ENCODE measurements around the gene KIF3A. TPM values are rescaled to one million over a fixed set of nuclear protein-coding genes. Genes with fewer than 3 reads are reported as not detected.
"Not testable (repeated sequence)": the region's sequence is repeated elsewhere in the genome, so short reads cannot be mapped to it uniquely, and the experiment has no call there.

Gene KIF3A
- total and polyA plus RNA-seq, 7 donors = 1.2 to 19.9 (median 7.1) TPM

DNA sequence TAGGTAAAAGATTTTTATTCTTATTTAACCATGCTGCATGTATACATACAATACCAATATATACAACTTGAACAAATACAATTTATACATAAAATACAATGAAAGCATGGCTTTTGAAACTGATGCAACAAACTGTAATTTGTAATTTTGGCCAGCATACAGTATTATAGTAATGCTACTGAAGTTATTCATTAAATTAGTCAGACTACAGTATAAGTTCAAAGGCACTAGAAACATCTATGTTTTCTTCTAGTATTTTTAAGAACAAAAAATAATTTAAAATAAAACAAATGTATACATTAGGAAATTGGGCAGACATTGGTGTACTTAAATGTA is 44.7 kb downstream of the KIF3A start:
- H3K36me3 ChIP-seq = peaks cover 0 to 6% (median 0%) of the 10 kb centered on the region in 4 donors
- intact Hi-C loops (cut with DNase I) = no loop called here
- no peak overlapping the region for H3K4me3 ChIP-seq
- DNase-seq = no peak
- TF ChIP-seq, protein P1, sequence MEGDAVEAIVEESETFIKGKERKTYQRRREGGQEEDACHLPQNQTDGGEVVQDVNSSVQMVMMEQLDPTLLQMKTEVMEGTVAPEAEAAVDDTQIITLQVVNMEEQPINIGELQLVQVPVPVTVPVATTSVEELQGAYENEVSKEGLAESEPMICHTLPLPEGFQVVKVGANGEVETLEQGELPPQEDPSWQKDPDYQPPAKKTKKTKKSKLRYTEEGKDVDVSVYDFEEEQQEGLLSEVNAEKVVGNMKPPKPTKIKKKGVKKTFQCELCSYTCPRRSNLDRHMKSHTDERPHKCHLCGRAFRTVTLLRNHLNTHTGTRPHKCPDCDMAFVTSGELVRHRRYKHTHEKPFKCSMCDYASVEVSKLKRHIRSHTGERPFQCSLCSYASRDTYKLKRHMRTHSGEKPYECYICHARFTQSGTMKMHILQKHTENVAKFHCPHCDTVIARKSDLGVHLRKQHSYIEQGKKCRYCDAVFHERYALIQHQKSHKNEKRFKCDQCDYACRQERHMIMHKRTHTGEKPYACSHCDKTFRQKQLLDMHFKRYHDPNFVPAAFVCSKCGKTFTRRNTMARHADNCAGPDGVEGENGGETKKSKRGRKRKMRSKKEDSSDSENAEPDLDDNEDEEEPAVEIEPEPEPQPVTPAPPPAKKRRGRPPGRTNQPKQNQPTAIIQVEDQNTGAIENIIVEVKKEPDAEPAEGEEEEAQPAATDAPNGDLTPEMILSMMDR (IDR thresholded peaks at IDR 0.05) = no peak
- no peak for TF ChIP-seq EP300 (IDR thresholded peaks at IDR 0.05)
- no peak for TF ChIP-seq POLR2AphosphoS5 (IDR thresholded peaks at IDR 0.05)
- no peak for TF ChIP-seq POLR2A (IDR thresholded peaks at IDR 0.05)
- H3K4me1 ChIP-seq = no peaks in the 10 kb centered on the region
- no peaks in the 10 kb centered on the region for H3K9me3 ChIP-seq
- H3K27me3 ChIP-seq = no peaks in the 10 kb centered on the region
- no peak overlapping the region for H3K27ac ChIP-seq

DNA sequence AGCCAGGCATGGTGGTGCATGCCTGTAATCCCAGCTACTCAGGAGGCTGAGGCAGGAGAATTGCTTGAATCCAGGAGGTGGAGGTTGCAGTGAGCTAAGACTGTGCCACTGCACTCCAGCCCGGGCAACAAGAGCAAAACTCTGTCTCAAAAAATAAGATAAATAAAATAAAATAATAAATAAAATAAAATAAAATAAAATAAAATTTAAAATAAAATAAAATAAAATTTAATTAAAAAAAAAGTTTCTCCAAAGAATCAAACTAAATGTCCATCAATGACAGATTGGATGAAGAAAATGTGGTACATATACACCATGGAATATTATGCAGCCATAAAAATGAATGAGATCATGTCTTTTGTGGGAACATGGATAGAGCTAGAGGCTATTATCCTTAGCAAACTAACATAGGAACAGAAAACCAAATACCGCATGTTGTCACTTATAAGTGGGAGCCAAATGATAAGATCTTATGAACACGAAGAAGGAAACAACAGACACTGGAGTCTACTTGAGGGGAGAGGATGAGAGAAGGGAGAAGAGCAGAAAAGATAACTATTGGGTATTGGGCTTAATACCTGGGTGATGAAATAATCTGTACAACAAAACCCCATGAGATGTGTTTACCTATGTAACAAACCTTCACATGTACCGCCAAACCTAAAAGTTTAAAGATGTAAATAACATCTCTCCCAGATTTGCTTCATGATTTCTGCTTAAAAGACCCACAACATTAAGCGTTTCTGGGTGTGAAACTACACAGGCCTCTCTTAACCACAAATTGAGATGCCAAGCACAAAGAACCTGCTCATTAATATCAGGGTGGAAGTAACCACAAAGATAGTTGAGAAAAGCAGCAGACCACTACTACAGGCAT is 45.4 kb downstream of the KIF3A start:
- H3K27ac ChIP-seq; H3K4me3 ChIP-seq; DNase-seq; H3K4me1 ChIP-seq; H3K27me3 ChIP-seq; intact Hi-C loops (cut with DNase I); H3K36me3 ChIP-seq; H3K9me3 ChIP-seq: not testable (repeated sequence)
- WGBS, 2 donors = 73 to 87% methylated on average over 5 of the region's 5 CpGs

DNA sequence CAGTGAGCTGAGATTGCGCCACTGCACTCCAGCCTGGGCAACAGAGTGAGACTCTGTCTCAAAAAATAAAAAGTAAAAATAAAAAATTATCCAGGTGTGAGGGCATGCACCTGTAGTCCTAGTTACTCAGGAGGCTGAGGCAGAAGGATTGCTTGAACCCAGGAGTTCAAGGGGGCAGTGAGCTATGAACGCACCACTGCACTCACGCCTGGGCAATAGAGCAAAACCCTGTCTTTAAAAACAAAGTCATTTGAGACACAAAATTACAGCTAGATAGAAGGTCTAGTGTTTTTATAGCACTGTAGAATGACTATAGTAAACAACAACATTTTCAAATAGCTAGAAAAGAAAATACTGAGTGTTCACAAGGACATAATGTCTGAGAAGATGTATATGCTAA is 47.2 kb downstream of the KIF3A start:
- intact Hi-C loops (cut with DNase I) = no loop called here
- Histone ChIP-seq H3K4me1 (no peaks in the 10 kb centered on the region), H3K27me3 (no peaks in the 10 kb centered on the region), H3K9me3 (no peaks in the 10 kb centered on the region), H3K4me3 (no peak overlapping the region), H3K36me3 (peaks cover 0 to 3% (median 0%) of the 10 kb centered on the region in 4 donors), H3K27ac (no peak overlapping the region)
- no peak for DNase-seq
- no peak for TF ChIP-seq POLR2A (IDR thresholded peaks at IDR 0.05)
- no peak for TF ChIP-seq EP300 (IDR thresholded peaks at IDR 0.05)
- TF ChIP-seq POLR2AphosphoS5 (IDR thresholded peaks at IDR 0.05) = no peak
- TF ChIP-seq, protein P1 (IDR thresholded peaks at IDR 0.05) = no peak
- WGBS, 2 donors = 90 to 99% methylated on average over 3 of the region's 3 CpGs

DNA sequence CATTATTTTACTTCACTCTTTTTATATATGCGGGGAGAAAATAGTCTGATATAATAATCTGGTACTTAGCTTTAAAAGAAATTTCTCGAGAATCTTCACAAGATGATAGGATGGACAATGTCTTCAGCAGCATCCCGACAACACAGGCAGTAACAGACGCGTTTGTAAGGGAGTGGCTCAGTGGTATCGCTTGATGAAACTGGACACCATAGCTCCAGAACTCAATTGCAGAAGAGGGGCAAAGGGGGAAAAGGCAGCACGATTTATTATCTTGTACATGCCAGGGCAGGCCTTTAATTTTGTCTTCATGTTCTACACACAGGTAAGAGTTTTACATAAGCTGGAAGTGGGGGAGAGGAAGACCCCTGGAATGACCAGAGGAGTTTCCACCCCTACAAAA is 47.8 kb downstream of the KIF3A start:
- DNase-seq = no peak
- no peaks in the 10 kb centered on the region for H3K9me3 ChIP-seq
- no peaks in the 10 kb centered on the region for H3K36me3 ChIP-seq
- intact Hi-C loops (cut with DNase I) = no loop called here
- no peak overlapping the region for H3K4me3 ChIP-seq
- 85 to 93% methylated on average over 7 of the region's 7 CpGs for WGBS, 2 donors
- no peak overlapping the region for H3K27ac ChIP-seq
- no peaks in the 10 kb centered on the region for H3K27me3 ChIP-seq
- no peaks in the 10 kb centered on the region for H3K4me1 ChIP-seq
- TF ChIP-seq, protein P1 (IDR thresholded peaks at IDR 0.05) = no peak
- TF ChIP-seq EP300 (IDR thresholded peaks at IDR 0.05) (no peak), POLR2AphosphoS5 (IDR thresholded peaks at IDR 0.05) (no peak)

DNA sequence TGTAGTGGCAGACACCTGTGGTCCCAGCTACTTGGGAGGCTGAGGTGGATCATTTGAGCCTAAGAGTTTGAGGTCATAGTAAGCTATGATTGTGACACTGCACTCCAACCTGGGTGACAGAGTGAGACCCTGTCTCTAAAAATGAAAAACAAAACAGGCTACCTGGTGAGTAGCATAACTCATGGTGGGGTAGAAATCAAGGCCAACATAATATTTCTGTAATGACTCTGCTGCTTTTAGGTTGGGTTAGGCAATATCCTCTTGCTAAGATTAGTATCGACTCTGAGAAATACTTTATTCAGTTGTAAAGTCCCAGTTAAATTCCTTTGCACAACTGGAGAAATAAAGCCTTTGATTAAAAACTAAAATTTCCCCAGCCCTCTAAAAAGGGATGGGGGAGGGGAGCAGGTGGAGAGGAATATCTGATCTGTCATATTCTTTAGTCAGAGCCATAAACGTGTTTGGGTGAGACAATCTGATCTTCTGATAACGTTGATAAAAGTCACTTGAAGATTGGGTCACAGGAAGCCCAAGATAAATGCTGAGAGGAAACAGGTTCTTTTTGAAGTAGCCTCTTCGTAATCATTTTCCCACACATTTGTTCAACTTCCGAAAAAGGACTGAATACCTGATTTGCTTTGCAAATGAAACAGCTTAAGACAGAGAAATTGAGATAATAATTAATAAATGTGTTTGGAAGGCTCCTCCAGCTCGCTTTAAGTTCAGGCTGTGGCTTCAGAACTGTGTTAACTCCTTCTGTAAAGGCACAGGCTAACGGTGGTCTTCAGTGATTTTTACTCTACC is 48.6 kb downstream of the KIF3A start:
- TF ChIP-seq EP300 (IDR thresholded peaks at IDR 0.05) (no peak), POLR2A (IDR thresholded peaks at IDR 0.05) (no peak), POLR2AphosphoS5 (IDR thresholded peaks at IDR 0.05) (no peak)
- TF ChIP-seq, protein P1 (IDR thresholded peaks at IDR 0.05) = no peak
- no peak overlapping the region for H3K4me3 ChIP-seq
- WGBS, 2 donors = 45 to 64% methylated on average over 7 of the region's 7 CpGs
- H3K4me1 ChIP-seq = no peaks in the 10 kb centered on the region
- H3K36me3 ChIP-seq = no peaks in the 10 kb centered on the region
- H3K27ac ChIP-seq = no peak overlapping the region
- H3K9me3 ChIP-seq = no peaks in the 10 kb centered on the region
- no peaks in the 10 kb centered on the region for H3K27me3 ChIP-seq
- intact Hi-C loops (cut with DNase I) = no loop called here
- no peak for DNase-seq
